Measurements from ENCODE around the gene TACC3. TPM values are rescaled to one million over a fixed set of nuclear protein-coding genes. Genes with fewer than 3 reads are reported as not detected.

TACC3 gene
- polyA plus RNA-seq, 1 of the 3 experiments (the other 2 are of a cell fraction), result 49.5 TPM

- TF ChIP-seq EZH2phosphoT487 (IDR thresholded peaks at IDR 0.05; ENCODE audit: borderline replicate concordance, low read depth) (no peak), PBX3 (IDR thresholded peaks at IDR 0.05) (no peak), SMC3 (IDR thresholded peaks at IDR 0.05; ENCODE audit: low read depth, low read length) (no peak), RAD21 (IDR thresholded peaks at IDR 0.05; ENCODE audit: low read length) (no peak)
- Histone ChIP-seq H4K20me1 (ENCODE audit: insufficient read depth) (peaks cover 2% of the 10 kb centered on the region; the same call in 1 of the 2 replicates), H3K9me2 (no peaks in the 10 kb centered on the region), H3K79me2 (ENCODE audit: insufficient read depth) (peaks cover 79% of the 10 kb centered on the region), H2AFZ (ENCODE audit: low read depth) (no peak overlapping the region), H3K4me2 (no peak overlapping the region), H3F3A (replicated peaks; ENCODE audit: insufficient read depth) (peaks cover 24% of the 10 kb centered on the region), H3K4me3 (ENCODE audit: low read depth in 2 of 2, low read length in 1 of 2) (no peak overlapping the region), H3K36me3 (replicated peaks in 1 of 2; ENCODE audit: control insufficient read depth in 1 of 2, insufficient read depth in 2 of 2, low read length in 1 of 2) (peaks cover 7 to 32% of the 10 kb centered on the region in 2 experiments), H3K9me3 (no peaks in the 10 kb centered on the region), H3K27ac (ENCODE audit: low read depth in 2 of 2, low read length in 1 of 2) (no peak overlapping the region), H3K27me3 (ENCODE audit: insufficient read depth) (no peaks in the 10 kb centered on the region), H3K4me1 (ENCODE audit: control insufficient read depth in 1 of 2, insufficient read depth in 2 of 2, low read depth in 1 of 2, low read length in 1 of 2) (peaks cover 6 to 33% of the 10 kb centered on the region in 2 experiments; a peak in 2 of 4 replicates), H3K9ac (no peak overlapping the region)
- CTCF ChIA-PET, result interaction anchor here (1.4 to 15.1 kb wide), 2 partner anchors 10 to 24 kb away, joined by 5 to 232 read pairs; no protein-coding TSS in a partner anchor
- POLR2A ChIA-PET, result interaction anchor here (0.5 kb wide), 1 partner anchor 23 kb away, joined by 3 read pairs; no protein-coding TSS in a partner anchor
- peak; percentile 33 for DNase-seq
- 93% methylated on average over 8 of the region's 15 CpGs for WGBS (ENCODE audit: low lambda C conversion rate)
These were observed 5.0 kb upstream of the TACC3 start for GRCh38 chr4:1716065-1716945.

GRCh38 chr4:1717129-1718094, 3.9 kb upstream of the TACC3 start:
- no peak overlapping the region for H3K4me2 ChIP-seq
- H3K27ac ChIP-seq (ENCODE audit: low read depth in 2 of 2, low read length in 1 of 2), result no peak overlapping the region; a peak in 1 of 4 replicates

More at GRCh38 chr4:1717129-1718094, 3.9 kb upstream of the TACC3 start:
- DNase-seq, result peak; percentile 18
- Histone ChIP-seq H3K4me1 (ENCODE audit: control insufficient read depth in 1 of 2, insufficient read depth in 2 of 2, low read depth in 1 of 2, low read length in 1 of 2) (peaks cover 6 to 40% of the 10 kb centered on the region in 2 experiments; a peak in 2 of 4 replicates), H2AFZ (ENCODE audit: low read depth) (no peak overlapping the region), H3F3A (replicated peaks; ENCODE audit: insufficient read depth) (peaks cover 24% of the 10 kb centered on the region), H3K9ac (no peak overlapping the region), H4K20me1 (ENCODE audit: insufficient read depth) (no peaks in the 10 kb centered on the region), H3K9me3 (no peaks in the 10 kb centered on the region), H3K9me2 (no peaks in the 10 kb centered on the region), H3K27me3 (ENCODE audit: insufficient read depth) (no peaks in the 10 kb centered on the region), H3K36me3 (replicated peaks in 1 of 2; ENCODE audit: control insufficient read depth in 1 of 2, insufficient read depth in 2 of 2, low read length in 1 of 2) (peaks cover 7 to 32% of the 10 kb centered on the region in 2 experiments), H3K4me3 (ENCODE audit: low read depth in 2 of 2, low read length in 1 of 2) (no peak overlapping the region), H3K79me2 (ENCODE audit: insufficient read depth) (peaks cover 85% of the 10 kb centered on the region)
- ChIA-PET CTCF (interaction anchor here (0.9 to 15.1 kb wide), 4 partner anchors 9 to 26 kb away, joined by 3 to 232 read pairs (median 10); no protein-coding TSS in a partner anchor), POLR2A (interaction anchor here (0.5 to 1.0 kb wide), 3 partner anchors 21 to 76 kb away, joined by 3 to 4 read pairs (median 3); partner anchors contain the start of gene FGFR3)
- TF ChIP-seq JUND (IDR thresholded peaks at IDR 0.05), result no peak
- 98% methylated on average over 23 of the region's 32 CpGs for WGBS (ENCODE audit: low lambda C conversion rate)

Measured in SK-N-SH (cell line).